NCI-H1417 treated with DMSO at 0.1 percent for 48 hours (cell line): Measurements from ENCODE around the gene AIPL1.

Experiments used
- DNase-seq: peaks from one replicate; lab custom pipeline; 2025; lab: John Stamatoyannopoulos, UW

AIPL1 gene

GRCh38 chr17:6448473-6448872 lies 13.6 kb upstream of the AIPL1 start:
- DNase-seq: no peak

GRCh38 chr17:6446516-6447100 lies 11.7 kb upstream of the AIPL1 start:
- no peak for DNase-seq

DNA sequence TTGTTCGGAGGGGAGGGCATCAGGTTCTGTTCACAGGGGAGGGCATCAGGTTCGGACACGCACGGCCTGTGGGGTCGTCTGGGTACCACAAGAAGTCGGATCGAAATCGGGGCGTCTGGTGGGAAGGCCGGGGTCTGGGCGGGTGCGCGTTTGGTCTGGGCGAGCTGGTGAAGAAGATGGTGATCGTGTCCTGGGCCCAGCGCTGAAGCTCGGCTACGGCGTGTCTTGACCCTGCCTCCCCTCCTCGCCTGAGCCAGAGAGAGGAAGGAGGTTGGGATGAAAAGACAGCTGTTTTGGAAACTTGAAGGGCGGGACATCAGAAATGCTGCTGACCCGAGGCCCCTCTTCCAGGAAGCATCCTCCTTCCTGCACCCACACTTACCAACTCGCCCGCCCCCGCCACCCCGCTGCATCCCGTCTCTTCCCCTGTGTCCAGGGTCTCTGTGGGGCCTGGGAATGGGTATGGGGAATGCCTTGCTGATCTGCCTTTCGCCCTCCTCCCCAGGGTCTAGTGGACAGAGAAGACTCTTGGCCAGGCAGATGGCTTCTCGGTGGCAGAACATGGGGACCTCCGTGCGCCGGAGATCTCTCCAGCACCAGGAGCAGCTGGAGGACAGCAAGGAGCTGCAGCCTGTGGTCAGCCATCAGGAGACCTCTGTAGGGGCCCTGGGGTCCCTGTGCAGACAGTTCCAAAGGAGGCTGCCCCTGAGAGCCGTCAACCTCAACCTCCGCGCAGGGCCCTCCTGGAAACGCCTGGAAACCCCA lies 9.8 kb upstream of the AIPL1 start:
- no peak for DNase-seq

GRCh38 chr17:6443692-6444570 lies 9.0 kb upstream of the AIPL1 start, which contains the start of gene PIMREG:
Gene PIMREG, plus strand, starts transcription at chr17:6444455. Its CDS starts 656 bp downstream, at chr17:6445111.
- peak; percentile 44 for DNase-seq

DNA sequence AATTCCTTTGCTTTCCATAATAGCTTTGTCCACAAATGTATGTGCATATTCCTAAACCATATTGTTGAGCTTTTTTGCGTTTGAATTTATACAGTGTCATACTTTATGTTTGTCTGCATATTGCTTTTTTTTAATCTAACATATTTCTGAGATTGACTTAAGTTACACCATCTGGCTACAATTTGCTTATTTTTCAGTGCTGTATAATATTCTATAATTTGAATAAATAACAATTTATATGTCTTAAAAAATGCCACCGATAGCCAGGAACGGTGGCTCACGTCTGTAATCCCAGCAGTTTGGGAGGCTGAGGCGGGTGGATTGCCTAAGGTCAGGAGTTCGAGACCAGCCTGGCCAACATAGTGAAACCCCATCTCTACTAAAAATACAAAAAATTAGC lies 7.9 kb upstream of the AIPL1 start:
- DNase-seq: no peak

- DNase-seq: no peak
Measured at GRCh38 chr17:6439951-6440350, 5.0 kb upstream of the AIPL1 start.

DNA sequence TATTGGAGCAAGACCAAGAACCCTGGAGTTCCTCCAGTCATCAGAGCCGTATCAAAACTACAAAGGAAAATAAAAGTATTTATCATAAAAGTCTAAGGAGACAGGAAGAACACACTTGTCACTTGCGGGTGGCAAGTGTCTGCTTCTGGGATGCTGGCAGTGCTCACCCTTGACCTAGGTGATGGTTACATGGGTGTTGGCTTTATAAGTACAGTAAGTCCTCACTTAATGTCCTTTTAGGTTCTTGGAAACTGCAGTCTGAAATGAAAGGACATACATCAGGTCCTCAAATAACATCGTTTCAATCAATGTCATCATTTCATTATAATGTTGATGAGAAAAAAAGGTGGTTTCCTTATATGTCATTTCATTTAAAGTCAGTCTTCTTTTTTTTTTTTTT lies 3.0 kb upstream of the AIPL1 start:
- DNase-seq: no peak

- DNase-seq: no peak
Measured at GRCh38 chr17:6437466-6437865, 2.5 kb upstream of the AIPL1 start.

GRCh38 chr17:6435968-6436367 lies 1.0 kb upstream of the AIPL1 start:
- DNase-seq: no peak

DNA sequence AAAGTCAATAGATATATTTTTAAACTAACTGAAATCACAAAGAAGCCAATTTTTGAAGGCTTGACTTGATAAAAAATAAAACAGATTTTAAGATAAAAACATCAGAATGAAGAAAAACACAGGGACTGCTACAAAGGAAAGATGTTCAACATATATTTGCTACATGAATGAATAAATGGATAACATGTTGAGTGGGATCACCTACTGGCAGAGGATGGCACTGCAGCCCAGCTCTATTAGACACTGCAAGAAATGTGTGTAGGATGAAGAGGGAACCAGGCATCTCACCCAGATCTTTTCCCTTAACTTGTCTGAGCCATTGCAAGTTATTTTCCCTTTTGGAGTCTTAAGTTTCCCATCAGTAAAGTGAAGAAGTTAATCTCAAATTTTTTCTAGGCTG lies 4.2 kb downstream of the AIPL1 start:
- no peak for DNase-seq

- no peak for DNase-seq
Measured at GRCh38 chr17:6429266-6429665, 5.7 kb downstream of the AIPL1 start.

GRCh38 chr17:6428207-6428965 lies 6.5 kb downstream of the AIPL1 start:
- no peak for DNase-seq

DNA sequence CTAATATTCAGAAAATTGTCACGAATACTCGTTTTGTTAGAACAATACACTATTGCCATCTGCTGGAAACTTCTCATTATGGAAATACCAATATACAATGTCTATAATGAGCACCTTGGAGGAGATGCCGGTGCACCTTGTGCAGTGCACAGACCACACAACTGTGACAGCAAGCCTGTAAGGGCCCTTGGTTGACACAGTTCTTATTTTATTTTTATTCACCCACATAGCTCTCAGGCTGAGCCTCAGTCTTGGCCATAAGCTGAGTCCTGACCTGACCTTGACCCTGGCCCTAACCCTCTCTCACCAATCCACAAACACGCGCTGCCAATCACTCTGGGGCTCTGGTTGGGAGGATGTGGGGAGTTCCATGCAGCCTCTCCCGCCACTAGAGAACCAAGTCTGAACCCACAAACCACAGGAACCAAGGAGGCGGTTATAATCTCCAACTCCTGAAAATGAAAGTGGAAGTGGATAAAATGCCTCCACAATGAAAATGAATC lies 7.6 kb downstream of the AIPL1 start:
- DNase-seq: no peak

DNA sequence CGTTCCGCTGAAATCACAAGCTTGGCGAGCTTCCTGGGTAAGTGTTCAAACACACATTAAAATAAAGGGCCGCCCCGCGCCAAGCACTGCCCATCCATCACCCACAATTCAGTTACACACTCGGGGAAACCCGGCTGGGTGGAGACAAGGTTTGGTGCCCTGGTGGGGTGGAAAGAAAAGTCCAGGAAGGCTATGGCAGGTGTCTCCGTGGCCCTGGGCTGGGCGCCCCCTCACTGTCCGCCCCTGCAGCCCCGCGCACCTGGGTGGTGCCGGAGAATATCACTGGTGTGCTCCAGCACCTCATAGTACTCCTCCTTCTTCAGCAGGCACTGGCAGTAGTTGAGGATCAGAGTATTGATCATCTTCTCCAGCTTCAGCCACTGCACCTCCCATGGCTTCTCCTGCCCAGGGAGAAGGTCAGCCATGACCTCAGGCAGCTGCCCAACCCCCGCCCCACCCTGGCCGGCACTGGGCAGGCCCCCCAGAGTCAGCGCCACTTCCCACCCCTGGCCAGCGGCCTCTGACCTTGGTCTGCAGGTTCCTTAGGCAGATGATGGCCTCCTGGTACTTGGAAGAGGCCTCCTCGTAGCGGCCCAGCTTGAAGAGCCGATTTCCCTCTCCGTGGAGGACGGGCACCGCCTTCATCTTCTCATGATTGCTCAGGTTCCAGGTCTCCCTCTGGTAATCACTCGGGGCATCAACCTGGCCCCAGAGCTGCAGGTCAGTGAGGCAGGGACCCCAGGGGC lies 8.4 kb downstream of the AIPL1 start:
- no peak for DNase-seq

DNA sequence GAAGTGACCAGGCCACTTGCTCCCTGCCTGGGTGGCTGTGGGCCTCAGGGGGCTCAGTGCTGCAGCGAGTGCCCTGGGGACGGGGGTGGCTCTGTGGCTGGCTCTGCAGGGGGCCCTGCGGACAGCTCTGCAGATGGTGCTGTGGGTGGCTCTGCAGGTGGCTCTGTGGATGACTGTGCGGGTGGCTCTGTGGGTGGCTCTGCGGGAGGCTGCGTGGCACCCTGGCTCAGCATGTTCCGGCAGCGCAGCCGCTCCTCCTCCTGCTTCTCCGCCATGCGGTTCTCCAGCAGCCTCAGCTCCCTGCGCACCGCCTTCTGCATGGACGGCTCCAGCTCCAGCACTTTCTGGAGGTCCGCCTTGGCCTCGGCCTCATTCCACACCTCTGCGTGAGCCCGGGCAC lies 9.5 kb downstream of the AIPL1 start:
- no peak for DNase-seq

DNA sequence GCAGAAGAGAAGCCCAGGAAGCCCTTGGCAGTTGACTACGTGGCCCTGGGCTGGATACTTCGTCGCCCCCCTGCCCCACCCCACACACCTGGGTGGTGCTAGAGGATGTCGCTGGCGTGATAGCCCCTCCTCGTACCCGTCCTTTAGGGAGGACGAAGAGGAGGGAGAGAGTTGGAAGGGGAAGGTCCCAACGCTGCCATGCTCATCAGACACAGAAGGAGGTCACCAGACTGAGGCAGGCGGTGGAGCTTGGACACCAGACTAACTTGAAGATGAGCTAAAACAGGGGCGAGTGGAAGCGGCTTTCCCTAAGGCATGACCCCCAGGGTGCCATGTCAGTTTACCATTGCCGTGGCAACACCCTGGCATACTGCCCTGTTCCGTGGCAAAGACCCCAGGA lies 11.0 kb downstream of the AIPL1 start:
- DNase-seq: no peak

GRCh38 chr17:6422654-6423241 lies 12.2 kb downstream of the AIPL1 start:
- no peak for DNase-seq

DNA sequence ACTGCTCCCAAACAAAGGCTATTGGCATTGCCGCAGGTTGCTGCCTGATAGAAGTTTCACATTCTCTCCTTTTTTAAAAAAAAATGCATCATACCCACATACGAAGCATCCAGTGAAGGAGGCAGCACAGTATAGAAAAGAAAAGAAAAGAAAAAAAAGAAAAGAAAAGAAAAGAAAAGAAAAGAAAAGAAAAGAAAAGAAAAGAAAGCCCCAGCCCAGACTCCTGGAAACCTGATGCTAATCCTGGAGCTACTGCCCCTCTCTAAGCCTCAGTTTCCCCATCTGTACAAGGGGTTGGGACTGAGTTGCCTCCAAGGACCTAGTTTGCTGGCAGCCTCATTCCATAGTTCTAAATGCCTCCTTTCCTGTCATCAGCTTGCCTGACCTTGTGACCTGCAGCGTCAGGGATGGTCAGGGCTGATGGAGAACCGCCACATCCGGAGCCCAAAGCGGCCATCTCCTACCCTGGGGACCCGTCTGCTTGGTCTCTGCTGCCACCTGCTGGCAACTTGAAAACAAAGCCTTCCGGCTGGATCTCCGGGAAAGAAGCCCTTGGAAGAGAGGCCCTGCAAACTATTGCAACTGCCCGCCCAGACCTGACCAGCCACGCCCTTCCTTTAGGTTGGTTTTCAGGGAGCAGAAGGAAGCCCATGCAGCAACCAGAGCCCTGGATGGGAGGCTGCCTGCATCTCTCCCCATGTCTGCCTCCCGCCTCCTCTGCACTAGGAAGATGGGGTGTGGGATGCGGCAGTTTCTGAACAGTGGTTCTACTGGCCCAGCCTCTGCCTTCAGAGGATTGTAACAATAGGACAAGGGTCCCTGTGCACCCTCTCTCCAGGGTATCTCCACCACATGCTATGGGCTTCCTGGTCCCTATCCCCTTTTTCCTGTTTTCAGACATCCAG lies 13.0 kb downstream of the AIPL1 start:
- DNase-seq: peak; percentile 20

GRCh38 chr17:6420173-6420641 lies 14.7 kb downstream of the AIPL1 start:
- DNase-seq: no peak

- no peak for DNase-seq
Measured at GRCh38 chr17:6415616-6416015, 19.3 kb downstream of the AIPL1 start.
